ENCODE measurements around the gene PTPRB. TPM values are rescaled to one million over a fixed set of nuclear protein-coding genes. Genes with fewer than 3 reads are reported as not detected.
A peak's percentile ranks its signal among the peaks of the same experiment; 100 is the strongest.

The PTPRB gene
- polyA plus RNA-seq (2013, experiment 1 of 2) = 9.1 TPM
- 5.7 TPM for polyA plus RNA-seq (2013, experiment 2 of 2)

DNA sequence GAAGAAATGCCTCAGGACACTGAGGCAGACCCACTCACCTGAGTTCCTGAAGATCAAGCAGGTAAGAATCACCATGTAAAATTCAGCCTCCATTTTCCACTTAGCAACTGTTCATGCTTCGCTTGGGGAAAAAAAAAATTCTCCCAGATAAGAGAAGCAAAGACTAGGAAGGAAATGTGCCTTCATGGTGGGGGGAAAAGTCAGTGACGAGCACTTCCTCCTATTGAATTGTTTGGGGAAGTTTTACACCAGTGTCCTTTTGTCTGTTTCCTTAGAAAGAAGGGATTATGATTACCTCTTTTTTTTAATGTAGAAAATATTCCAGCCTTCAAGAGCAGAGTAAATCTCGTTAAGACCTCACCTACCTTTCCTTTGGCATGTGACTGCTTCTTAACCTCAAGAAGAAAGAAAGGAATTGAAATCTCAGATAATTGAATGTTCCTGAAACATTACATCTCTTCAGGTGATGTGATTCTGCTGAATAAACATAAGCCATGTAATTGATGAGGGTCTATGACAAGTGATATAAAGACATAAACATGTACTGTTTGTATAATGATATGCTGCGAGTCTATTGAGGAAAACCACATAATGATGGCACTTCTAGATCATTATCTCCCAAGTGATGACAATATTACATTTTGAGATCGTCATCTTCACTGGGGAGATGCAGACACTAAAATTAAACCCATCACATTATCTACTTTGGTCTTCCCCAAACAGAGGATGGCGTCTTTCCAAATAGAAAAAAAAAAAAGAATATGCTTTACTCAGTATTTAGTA lies at the start of gene PTPRB:
Gene PTPRB (minus strand): TSS at position 127 of the 783 bp plus-strand sequence. CDS start 34 bp downstream, at position 93.
- Histone ChIP-seq H3K9me3 (ENCODE audit: control insufficient read depth, low read length) (no peaks in the 10 kb centered on the region), H3K4me1 (ENCODE audit: control insufficient read depth, insufficient read depth, low read length, poor library complexity, severe bottlenecking) (no peaks in the 10 kb centered on the region), H3K4me3 (ENCODE audit: extremely low read depth, insufficient read depth, low read length, poor library complexity, severe bottlenecking) (peak within 1 kb of the TSS; percentile 3), H3K27ac (ENCODE audit: low read depth, low read length, severe bottlenecking) (no peak within 1 kb of the TSS), H3K36me3 (ENCODE audit: control insufficient read depth, insufficient read depth, low read length) (no peaks in the 10 kb centered on the region)
- WGBS, 2 experiments (ENCODE audit: insufficient coverage in 2 of 2) = 67 to 80% methylated on average over 1 of the region's 6 CpGs

DNA sequence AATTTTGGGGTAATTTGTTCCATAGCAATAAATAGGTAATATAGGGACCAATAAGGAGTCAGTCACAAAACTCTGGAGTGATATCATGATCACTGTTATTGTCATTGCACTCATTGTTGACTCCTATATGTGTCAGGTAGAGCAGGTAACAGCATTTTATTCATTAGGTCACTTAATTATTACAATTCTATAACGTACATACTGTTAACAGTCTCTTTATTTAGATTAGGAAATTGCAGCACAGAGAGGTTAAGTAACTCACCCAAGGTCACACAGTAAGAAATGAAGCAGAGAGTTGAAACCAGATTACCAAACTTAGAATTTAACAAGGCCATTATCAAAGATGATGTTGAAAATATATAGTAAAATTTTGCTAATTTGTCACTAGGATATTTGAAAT lies 49.7 kb upstream of the PTPRB start:
- Histone ChIP-seq H3K4me3 (ENCODE audit: extremely low read depth, insufficient read depth, low read length, poor library complexity, severe bottlenecking) (no peak overlapping the region), H3K36me3 (ENCODE audit: control insufficient read depth, insufficient read depth, low read length) (no peaks in the 10 kb centered on the region), H3K27ac (ENCODE audit: low read depth, low read length, severe bottlenecking) (no peak overlapping the region), H3K4me1 (ENCODE audit: control insufficient read depth, insufficient read depth, low read length, poor library complexity, severe bottlenecking) (no peaks in the 10 kb centered on the region), H3K9me3 (ENCODE audit: control insufficient read depth, low read length) (no peaks in the 10 kb centered on the region)
- WGBS, 2 experiments (ENCODE audit: insufficient coverage in 2 of 2) = no CpG with 5 or more reads among the region's 1 CpG

DNA sequence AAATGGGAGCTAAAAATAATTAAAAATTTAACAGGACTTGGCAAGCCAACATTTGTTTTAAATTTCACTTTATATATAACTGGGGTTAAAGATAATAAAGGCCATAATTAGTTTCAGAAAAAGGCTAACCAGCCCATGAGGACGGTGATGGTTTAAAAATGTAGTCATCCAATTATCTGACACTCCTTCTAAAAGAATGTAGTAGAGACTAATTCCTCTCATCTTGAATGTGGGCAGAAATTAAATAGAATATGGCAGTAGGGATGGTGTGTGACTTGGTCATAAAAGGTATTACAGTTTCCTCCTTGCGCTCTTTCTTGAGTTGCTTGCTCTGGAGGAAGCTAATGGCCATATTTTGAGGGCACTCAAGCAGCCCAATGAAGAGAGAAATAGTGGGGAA lies 49.1 kb upstream of the PTPRB start:
- H3K9me3 ChIP-seq (ENCODE audit: control insufficient read depth, low read length) = no peaks in the 10 kb centered on the region
- no peaks in the 10 kb centered on the region for H3K36me3 ChIP-seq (ENCODE audit: control insufficient read depth, insufficient read depth, low read length)
- no peaks in the 10 kb centered on the region for H3K4me1 ChIP-seq (ENCODE audit: control insufficient read depth, insufficient read depth, low read length, poor library complexity, severe bottlenecking)
- H3K4me3 ChIP-seq (ENCODE audit: extremely low read depth, insufficient read depth, low read length, poor library complexity, severe bottlenecking) = no peak overlapping the region
- H3K27ac ChIP-seq (ENCODE audit: low read depth, low read length, severe bottlenecking) = no peak overlapping the region
- 100% methylated on average over 1 of the region's 2 CpGs for WGBS, 2 experiments (ENCODE audit: insufficient coverage in 2 of 2)

DNA sequence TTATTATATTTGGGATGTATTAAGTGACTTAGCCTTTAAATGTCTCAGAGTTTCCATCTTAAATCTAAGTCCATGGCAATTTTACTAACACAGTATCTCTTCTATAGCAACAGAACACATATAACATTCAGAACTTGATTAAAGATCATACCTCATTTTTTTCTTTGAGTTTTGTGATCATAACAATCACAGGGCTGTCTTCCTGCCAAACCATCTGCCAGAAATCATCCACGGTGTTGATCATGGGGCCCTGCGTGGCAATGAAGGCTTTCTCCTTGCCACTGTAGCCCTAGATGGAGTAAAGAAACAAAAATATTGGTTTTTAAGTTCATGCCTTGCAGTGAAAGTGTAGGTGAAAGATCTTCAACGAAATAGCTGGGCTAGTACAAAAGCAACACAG lies 46.7 kb upstream of the PTPRB start:
- WGBS, 2 experiments (ENCODE audit: insufficient coverage in 2 of 2) = 100% methylated on average over 3 of the region's 3 CpGs; no CpG with 5 or more reads in 1 of the 2 experiments
- no peaks in the 10 kb centered on the region for H3K36me3 ChIP-seq (ENCODE audit: control insufficient read depth, insufficient read depth, low read length)
- H3K4me1 ChIP-seq (ENCODE audit: control insufficient read depth, insufficient read depth, low read length, poor library complexity, severe bottlenecking) = no peaks in the 10 kb centered on the region
- no peak overlapping the region for H3K4me3 ChIP-seq (ENCODE audit: extremely low read depth, insufficient read depth, low read length, poor library complexity, severe bottlenecking)
- no peaks in the 10 kb centered on the region for H3K9me3 ChIP-seq (ENCODE audit: control insufficient read depth, low read length)
- no peak overlapping the region for H3K27ac ChIP-seq (ENCODE audit: low read depth, low read length, severe bottlenecking)

DNA sequence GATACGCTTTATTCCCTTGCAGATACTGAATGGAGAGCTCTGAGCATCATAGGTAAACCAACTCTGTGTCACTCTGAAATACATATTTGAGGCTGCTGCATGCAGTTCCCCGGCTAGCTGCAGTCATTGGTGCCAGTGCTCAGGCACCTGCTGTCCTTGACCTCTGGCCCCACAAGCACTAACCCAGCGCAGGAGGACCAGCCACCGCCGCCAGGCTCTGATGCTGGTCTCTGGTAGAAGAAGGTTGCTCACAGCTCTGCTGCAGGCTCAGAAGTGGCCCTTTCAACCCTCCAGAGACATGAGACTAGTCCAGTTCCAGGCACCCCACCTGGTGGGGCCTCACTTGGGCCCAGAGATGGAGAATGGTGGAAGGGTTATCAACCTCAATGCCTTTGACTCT lies 34.5 kb upstream of the PTPRB start:
- no peaks in the 10 kb centered on the region for H3K36me3 ChIP-seq (ENCODE audit: control insufficient read depth, insufficient read depth, low read length)
- no peak overlapping the region for H3K4me3 ChIP-seq (ENCODE audit: extremely low read depth, insufficient read depth, low read length, poor library complexity, severe bottlenecking)
- no peaks in the 10 kb centered on the region for H3K4me1 ChIP-seq (ENCODE audit: control insufficient read depth, insufficient read depth, low read length, poor library complexity, severe bottlenecking)
- H3K9me3 ChIP-seq (ENCODE audit: control insufficient read depth, low read length) = no peaks in the 10 kb centered on the region
- H3K27ac ChIP-seq (ENCODE audit: low read depth, low read length, severe bottlenecking) = no peak overlapping the region
- 88 to 100% methylated on average over 2 to 4 of the region's 5 CpGs for WGBS, 2 experiments (ENCODE audit: insufficient coverage in 2 of 2)

DNA sequence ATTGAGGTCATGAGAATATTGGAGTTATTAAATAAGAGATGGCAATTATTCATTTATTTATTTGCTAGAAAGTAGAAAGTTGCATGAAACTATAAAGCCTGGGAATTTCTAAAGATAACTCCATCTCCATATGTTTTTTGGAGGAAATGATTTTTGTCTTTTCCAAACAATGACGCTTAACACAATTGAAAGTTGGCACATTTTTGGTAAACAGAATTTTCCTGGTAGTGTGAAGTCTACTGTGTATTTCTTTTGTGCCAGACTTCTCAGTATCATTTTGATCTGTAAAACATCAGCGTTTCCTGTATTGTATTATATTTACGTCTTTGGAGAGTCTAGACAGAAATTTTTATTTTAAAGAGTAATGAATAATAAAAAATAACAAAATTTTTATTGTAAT lies 33.7 kb upstream of the PTPRB start:
- Histone ChIP-seq H3K36me3 (ENCODE audit: control insufficient read depth, insufficient read depth, low read length) (no peaks in the 10 kb centered on the region), H3K27ac (ENCODE audit: low read depth, low read length, severe bottlenecking) (no peak overlapping the region), H3K4me1 (ENCODE audit: control insufficient read depth, insufficient read depth, low read length, poor library complexity, severe bottlenecking) (no peaks in the 10 kb centered on the region), H3K4me3 (ENCODE audit: extremely low read depth, insufficient read depth, low read length, poor library complexity, severe bottlenecking) (no peak overlapping the region), H3K9me3 (ENCODE audit: control insufficient read depth, low read length) (no peaks in the 10 kb centered on the region)
- WGBS, 2 experiments (ENCODE audit: insufficient coverage in 2 of 2) = 67% methylated on average over 1 of the region's 3 CpGs; no CpG with 5 or more reads in 1 of the 2 experiments

DNA sequence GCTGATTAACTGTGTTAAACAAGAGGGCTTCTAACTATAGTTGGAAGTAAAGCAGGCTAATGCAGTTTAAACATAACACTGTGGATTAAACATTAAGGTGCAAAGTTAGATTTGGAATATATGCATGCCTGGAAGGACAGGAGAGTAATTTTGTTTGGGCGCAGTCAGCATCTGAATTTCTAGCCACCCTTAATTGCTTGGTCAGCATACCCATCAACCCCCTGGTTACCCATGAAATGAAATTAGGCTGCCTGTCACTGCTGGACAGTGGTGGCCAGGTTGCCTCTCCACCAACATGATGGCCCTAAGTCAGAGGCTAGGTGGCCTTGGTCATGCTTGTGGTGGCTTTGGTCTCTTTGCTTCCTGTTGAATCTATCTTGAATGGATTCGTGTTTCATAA lies 30.0 kb upstream of the PTPRB start:
- WGBS, 2 experiments (ENCODE audit: insufficient coverage in 2 of 2) = 80% methylated on average over 1 of the region's 2 CpGs; no CpG with 5 or more reads in 1 of the 2 experiments
- Histone ChIP-seq H3K4me3 (ENCODE audit: extremely low read depth, insufficient read depth, low read length, poor library complexity, severe bottlenecking) (no peak overlapping the region), H3K27ac (ENCODE audit: low read depth, low read length, severe bottlenecking) (no peak overlapping the region), H3K9me3 (ENCODE audit: control insufficient read depth, low read length) (no peaks in the 10 kb centered on the region), H3K36me3 (ENCODE audit: control insufficient read depth, insufficient read depth, low read length) (no peaks in the 10 kb centered on the region), H3K4me1 (ENCODE audit: control insufficient read depth, insufficient read depth, low read length, poor library complexity, severe bottlenecking) (no peaks in the 10 kb centered on the region)

DNA sequence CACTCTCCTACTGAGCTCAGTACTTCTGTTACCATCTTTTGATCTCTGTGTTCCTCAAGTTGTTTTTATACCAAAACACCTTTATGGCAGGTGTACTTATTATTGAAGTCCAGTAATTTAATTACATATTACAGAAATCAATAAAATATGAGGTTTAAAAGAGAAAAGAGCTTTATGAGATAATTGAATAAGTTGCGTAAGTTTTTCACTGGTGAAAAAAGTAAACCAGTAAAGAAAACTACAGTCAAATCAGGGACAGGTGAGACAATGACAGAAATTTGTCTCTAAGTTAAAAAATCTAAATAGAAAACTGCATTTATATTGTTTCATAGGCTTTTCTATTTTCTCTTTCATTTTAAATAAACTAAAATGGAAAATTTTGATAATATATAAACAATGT lies 29.1 kb upstream of the PTPRB start:
- H3K36me3 ChIP-seq (ENCODE audit: control insufficient read depth, insufficient read depth, low read length) = no peaks in the 10 kb centered on the region
- H3K27ac ChIP-seq (ENCODE audit: low read depth, low read length, severe bottlenecking) = no peak overlapping the region
- H3K4me1 ChIP-seq (ENCODE audit: control insufficient read depth, insufficient read depth, low read length, poor library complexity, severe bottlenecking) = peaks cover 7% of the 10 kb centered on the region
- no peaks in the 10 kb centered on the region for H3K9me3 ChIP-seq (ENCODE audit: control insufficient read depth, low read length)
- WGBS, 2 experiments (ENCODE audit: insufficient coverage in 2 of 2) = no CpG with 5 or more reads among the region's 1 CpG
- no peak overlapping the region for H3K4me3 ChIP-seq (ENCODE audit: extremely low read depth, insufficient read depth, low read length, poor library complexity, severe bottlenecking)

DNA sequence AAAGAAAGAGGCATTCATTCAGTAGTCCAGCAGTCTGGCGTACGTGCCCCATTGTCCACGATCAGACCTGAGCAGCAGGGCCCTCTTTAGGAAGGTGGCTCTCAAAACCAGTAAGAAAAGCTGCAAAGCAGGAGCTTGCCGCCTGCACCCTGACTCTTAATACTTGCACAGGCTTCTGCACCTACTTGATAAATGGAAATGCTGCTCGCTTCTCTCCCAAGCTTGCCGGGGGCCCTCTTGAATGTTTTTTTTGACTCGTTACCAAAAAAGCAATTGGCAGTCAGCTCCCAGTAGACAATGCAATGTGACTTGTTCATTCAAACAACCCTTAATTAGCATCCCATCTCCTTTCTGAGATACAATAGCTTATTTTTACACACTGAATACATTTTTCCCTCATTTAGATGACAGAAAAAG lies 27.2 kb upstream of the PTPRB start:
- 46 to 63% methylated on average over 7 of the region's 7 CpGs for WGBS, 2 experiments (ENCODE audit: insufficient coverage in 2 of 2)
- H3K36me3 ChIP-seq (ENCODE audit: control insufficient read depth, insufficient read depth, low read length) = no peaks in the 10 kb centered on the region
- H3K9me3 ChIP-seq (ENCODE audit: control insufficient read depth, low read length) = no peaks in the 10 kb centered on the region
- H3K4me1 ChIP-seq (ENCODE audit: control insufficient read depth, insufficient read depth, low read length, poor library complexity, severe bottlenecking) = peaks cover 14% of the 10 kb centered on the region
- no peak overlapping the region for H3K27ac ChIP-seq (ENCODE audit: low read depth, low read length, severe bottlenecking)
- no peak overlapping the region for H3K4me3 ChIP-seq (ENCODE audit: extremely low read depth, insufficient read depth, low read length, poor library complexity, severe bottlenecking)

DNA sequence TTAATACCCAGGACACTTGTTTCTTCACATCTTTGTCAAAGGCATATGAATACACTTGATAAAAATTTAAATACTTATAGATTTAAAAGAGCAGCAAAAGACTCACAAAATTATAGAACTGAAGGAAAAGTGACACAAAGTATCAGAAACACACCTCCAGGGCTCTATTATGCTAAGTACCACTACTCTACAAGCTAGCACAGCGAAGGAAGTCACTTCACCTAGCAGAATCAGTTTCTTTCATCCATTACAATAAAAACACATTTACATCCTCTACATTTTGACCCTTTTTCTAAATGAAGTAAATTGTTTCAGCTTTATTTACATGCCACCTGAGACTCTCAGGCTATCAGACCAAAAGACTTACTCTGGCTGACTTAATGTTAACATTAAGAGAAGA lies 26.6 kb upstream of the PTPRB start:
- Histone ChIP-seq H3K4me1 (ENCODE audit: control insufficient read depth, insufficient read depth, low read length, poor library complexity, severe bottlenecking) (peaks cover 14% of the 10 kb centered on the region), H3K36me3 (ENCODE audit: control insufficient read depth, insufficient read depth, low read length) (no peaks in the 10 kb centered on the region), H3K9me3 (ENCODE audit: control insufficient read depth, low read length) (no peaks in the 10 kb centered on the region), H3K27ac (ENCODE audit: low read depth, low read length, severe bottlenecking) (no peak overlapping the region), H3K4me3 (ENCODE audit: extremely low read depth, insufficient read depth, low read length, poor library complexity, severe bottlenecking) (no peak overlapping the region)
- 50 to 57% methylated on average over 1 of the region's 1 CpG for WGBS, 2 experiments (ENCODE audit: insufficient coverage in 2 of 2)

DNA sequence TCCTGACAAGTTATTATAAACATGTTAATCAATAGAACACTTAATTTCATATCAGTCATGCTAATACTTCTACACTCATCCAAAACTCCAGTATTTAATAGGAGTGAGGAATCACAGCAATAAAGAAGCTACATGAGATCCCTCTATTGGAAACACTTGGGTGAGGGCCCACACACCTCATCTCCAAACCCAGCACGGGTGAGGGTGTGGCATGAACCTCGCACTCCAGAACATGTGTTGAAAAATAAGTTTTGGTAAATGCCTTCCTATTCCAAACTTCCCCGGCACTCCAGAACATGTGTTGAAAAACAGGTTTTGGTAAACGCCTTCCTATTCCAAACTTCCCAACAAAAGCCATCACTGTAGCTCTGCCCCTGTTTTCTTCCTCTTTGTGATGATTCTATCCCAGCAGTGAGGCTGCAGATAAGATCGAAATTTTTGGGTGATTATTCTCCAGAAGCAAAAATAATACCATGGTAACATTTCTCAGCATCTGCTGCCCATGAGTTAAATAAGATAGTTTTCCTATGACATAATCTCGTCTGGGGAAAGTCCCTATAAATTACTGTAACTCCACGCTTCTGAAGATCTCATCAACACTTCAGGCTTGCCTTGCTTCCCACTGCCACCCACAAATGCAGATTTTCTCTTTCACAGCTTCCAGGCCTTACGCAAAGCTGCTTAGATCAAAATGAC lies 24.4 kb upstream of the PTPRB start:
- H3K9me3 ChIP-seq (ENCODE audit: control insufficient read depth, low read length) = no peaks in the 10 kb centered on the region
- 71 to 83% methylated on average over 4 to 5 of the region's 8 CpGs for WGBS, 2 experiments (ENCODE audit: insufficient coverage in 2 of 2)
- no peak overlapping the region for H3K4me3 ChIP-seq (ENCODE audit: extremely low read depth, insufficient read depth, low read length, poor library complexity, severe bottlenecking)
- no peak overlapping the region for H3K27ac ChIP-seq (ENCODE audit: low read depth, low read length, severe bottlenecking)
- H3K4me1 ChIP-seq (ENCODE audit: control insufficient read depth, insufficient read depth, low read length, poor library complexity, severe bottlenecking) = peaks cover 14% of the 10 kb centered on the region
- no peaks in the 10 kb centered on the region for H3K36me3 ChIP-seq (ENCODE audit: control insufficient read depth, insufficient read depth, low read length)

Measured in mesodermal cell (in vitro differentiated cells).